HG02840 (cell line): Measurements from ENCODE around the gene PIK3C2G.

Experiments used
- ATAC-seq: cut with Tn5 transposase; IDR thresholded peaks from one replicate; pipeline ENCODE4 v1.9.1; 2021; ENCODE audit warnings: mild to moderate bottlenecking, moderate library complexity, moderate number of reproducible peaks; ENCODE audit not compliant: unreplicated experiment, low FRiP score

PIK3C2G gene

GRCh38 chr12:18277196-18277595 is 15.9 kb downstream of the PIK3C2G start:
- no peak for ATAC-seq

DNA sequence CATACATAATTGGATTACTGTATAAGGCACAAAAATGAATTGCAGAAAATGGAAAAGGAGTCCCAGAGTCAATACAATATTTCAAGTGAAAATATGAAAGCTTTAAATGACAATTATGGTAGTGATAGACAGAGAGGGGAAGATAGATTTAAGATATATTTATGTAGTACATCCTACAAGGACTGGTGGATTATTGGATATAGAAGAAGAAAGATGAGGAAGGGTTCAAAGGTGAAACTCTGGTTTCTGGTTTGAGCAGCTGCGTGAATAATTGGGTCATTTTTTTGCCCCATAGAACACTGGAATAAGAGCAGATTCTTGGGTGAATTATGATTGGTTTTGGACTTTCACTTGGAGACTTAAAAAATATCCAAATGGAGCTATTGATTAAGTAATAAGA is 19.4 kb downstream of the PIK3C2G start:
- no peak for ATAC-seq

DNA sequence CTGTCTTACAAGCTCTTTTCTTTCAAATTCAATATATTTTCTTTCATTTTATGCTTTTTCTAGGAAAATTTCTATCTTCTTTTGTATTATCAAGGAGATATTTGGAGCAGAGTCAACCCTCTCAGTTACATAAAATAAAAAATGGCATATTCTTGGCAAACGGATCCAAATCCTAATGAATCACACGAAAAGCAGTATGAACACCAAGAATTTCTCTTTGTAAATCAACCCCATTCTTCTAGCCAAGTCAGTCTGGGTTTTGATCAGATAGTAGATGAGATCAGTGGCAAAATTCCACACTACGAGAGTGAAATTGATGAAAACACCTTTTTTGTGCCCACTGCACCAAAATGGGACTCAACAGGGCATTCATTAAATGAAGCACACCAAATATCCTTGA is 20.6 kb downstream of the PIK3C2G start:
- no peak for ATAC-seq

GRCh38 chr12:18283831-18284230 is 22.5 kb downstream of the PIK3C2G start:
- ATAC-seq = no peak

GRCh38 chr12:18284386-18284785 is 23.1 kb downstream of the PIK3C2G start:
- ATAC-seq = no peak

DNA sequence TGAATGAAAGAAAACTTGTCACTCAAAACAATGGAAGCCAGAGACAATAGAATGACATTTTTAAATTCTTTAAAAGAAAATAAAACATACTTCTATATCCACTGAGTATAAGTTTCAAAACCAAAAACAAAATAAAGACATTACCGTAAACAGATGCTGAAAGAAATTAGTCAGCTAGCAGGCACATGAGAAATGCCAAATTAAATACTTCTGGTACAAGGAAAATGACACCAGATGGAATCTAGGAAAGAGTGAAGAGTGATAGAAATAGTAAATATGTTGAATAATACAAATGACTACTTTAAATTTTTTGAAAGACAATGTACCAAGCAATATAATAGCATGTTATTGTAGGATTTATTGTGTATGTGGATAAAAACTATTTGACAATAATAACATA is 23.8 kb downstream of the PIK3C2G start:
- no peak for ATAC-seq

- ATAC-seq = no peak
Observed at GRCh38 chr12:18290386-18290785, 29.1 kb downstream of the PIK3C2G start.

DNA sequence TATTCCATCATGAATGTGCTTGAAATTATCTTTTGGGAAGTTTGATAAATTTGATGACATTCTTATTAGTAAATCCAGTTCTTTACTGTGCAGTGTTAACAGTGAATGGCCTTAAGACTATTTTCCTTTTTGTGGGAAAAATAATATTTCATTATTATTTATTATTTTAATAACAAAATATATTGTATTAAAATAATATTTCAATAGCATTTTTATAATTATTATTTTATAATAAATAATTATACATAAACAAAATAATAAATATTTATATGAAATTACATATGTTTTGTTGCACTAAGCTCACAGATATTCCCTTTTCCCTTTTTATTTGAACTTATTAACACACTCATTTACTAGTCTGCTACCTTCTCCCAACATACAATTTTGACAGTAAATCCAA is 33.6 kb downstream of the PIK3C2G start:
- ATAC-seq = no peak

DNA sequence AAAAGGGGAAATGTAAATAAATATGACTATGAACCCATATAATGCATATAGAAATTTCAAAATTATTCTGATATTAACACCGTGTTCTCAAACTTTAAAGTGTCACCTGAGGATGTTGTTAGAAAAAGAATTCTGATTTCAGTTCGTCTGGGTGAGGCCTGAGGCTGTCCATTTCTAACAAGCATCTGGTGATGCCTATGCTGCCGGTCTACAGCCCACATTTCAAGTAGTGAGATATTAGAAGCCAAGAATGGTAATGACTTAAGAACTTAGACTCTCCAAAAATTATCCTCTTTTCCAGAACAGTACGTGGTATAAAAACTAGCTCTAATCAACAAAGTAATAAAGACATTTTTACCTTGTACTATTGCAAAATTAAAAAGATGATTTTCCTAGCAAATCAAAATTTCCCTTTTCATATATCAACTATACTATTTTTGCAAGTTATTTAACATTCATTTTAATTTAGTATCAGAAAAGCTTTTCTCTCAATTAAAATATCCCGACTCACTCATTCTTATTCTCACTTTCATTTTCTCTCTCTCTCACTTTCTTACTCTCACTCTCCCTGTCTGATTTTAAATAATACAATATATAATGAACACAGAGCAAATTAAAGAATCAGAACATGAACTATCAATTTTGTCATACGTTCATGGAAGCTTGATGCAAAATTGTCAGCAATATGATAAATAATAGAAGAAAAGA is 35.0 kb downstream of the PIK3C2G start:
- ATAC-seq = no peak

- ATAC-seq = no peak
Observed at GRCh38 chr12:18296909-18297280, 35.6 kb downstream of the PIK3C2G start.

DNA sequence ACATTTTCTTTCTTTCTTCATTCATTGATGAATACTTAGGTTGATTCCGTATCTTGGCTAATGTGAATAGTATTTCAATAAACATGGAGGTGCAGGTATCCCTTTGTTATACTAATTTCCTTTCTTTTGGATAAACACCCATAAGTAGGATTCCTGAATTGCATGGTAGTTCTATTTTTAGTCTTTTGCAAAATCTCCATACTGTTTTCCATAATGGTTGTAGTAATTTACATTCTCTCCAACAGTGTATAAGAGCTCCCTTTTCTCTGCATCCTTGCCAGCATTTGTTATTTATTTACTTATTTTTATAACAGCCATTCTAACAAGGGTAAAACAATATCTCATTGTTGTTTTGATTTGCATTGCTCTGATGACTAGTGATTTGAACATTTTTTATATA is 36.6 kb downstream of the PIK3C2G start:
- no peak for ATAC-seq

GRCh38 chr12:18302809-18303430 is 41.6 kb downstream of the PIK3C2G start:
- ATAC-seq = no peak

DNA sequence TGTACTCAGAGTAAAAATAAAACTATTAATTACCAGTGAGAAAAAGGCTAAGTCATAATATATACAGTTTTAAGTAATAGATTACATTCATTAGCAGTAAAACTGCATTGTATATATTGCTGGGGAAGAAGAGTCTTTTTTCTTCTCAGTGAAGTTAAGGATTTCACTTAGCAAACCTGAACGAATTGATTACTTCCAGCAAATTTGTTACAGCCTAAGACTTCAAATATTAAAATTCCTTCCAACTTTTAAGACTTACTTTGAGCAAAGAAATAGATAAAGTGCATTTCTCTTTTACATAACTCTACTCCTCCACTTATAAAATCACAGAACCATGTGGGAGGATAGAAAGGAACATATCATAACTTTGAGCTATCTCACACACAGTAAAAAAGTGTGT is 43.3 kb downstream of the PIK3C2G start:
- no peak for ATAC-seq

DNA sequence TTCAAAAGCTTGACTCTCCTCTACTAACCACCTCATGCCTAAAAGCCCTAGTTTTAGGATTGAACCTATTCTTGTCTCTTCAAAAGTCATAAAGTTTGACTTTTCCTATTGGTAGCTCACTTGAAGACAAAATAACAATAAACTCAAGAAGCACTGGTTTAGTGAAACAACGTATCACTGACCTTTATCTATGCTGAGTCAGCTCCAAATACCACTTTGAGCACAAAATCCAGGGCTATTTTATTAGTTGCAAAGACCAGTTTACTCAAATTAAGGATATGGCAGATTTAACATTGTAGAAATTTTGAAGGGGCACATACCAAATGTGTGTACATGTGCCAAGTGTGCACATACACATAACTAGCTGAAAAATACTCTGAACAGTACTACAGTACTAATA is 45.0 kb downstream of the PIK3C2G start:
- no peak for ATAC-seq

GRCh38 chr12:18313306-18313705 is 52.0 kb downstream of the PIK3C2G start:
- no peak for ATAC-seq

- ATAC-seq = no peak
Observed at GRCh38 chr12:18320036-18320617, 58.8 kb downstream of the PIK3C2G start.

DNA sequence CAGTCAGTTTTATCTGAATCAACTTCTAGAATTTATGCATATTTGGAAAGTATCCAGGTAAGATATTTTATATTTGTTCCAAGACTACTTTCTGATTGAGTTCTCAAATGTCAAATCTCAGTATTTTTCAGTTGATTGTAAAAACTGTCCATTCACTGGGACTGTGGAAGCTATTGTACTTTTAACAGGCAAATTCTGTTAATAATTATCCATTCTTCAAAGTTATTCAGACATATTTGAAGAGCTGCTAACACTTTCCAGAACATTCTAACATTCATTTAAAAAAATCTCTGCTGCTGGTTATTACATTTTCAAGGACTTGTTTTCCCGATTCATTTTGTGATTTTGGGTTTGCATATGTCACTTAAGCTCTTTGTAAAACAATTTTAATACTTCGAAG is 59.7 kb downstream of the PIK3C2G start:
- ATAC-seq = no peak

GRCh38 chr12:18323159-18323558 is 61.8 kb downstream of the PIK3C2G start:
- no peak for ATAC-seq

DNA sequence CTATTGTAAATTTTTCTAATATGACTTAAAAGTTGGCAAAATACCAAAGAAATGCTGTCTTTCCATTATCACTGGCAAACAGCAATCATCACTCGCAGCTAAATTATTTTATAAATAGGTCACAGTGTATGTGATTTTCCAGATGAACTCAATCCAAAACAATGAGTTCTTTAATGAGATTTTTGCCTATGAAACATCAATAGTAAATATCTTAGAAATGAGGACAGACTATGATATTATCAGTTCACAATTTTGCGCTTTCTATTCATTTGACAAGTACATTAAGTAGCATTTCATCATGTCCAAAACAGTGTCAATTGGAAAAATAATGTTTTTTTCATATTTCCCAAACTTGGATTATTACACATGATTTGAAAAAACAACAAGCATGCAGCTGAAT is 65.7 kb downstream of the PIK3C2G start:
- no peak for ATAC-seq

GRCh38 chr12:18332173-18332572 is 70.9 kb downstream of the PIK3C2G start:
- no peak for ATAC-seq

- no peak for ATAC-seq
Observed at GRCh38 chr12:18339633-18340032, 78.3 kb downstream of the PIK3C2G start.

GRCh38 chr12:18340186-18340585 is 78.9 kb downstream of the PIK3C2G start:
- ATAC-seq = no peak
